Activated naive CD8-positive, alpha-beta T cell treated with anti-CD3 and anti-CD28 coated beads, Interleukin-2, amount 50 U/mL, for 24 hours (primary cell): Measurements from ENCODE around the gene MCM3.

Source experiments
- ATAC-seq: fragments of 150-1000 bp; cut with Tn5 transposase; one replicate; pipeline ENCODE4 v1.10.0; 2021
- DNase-seq: peaks from one replicate; pipeline ENCODE4 v3.0.0; 2021
- H3K27ac Mint-ChIP-seq: one replicate; pipeline ENCODE4 v1.8.0; 2021; ENCODE audit warnings: mild to moderate bottlenecking, mixed read lengths
- H3K27me3 Mint-ChIP-seq: one replicate; pipeline ENCODE4 v1.8.0; 2021; ENCODE audit warnings: mixed read lengths
- H3K36me3 Mint-ChIP-seq: one replicate; pipeline ENCODE4 v1.8.0; 2021; ENCODE audit warnings: low read depth, mixed read lengths
- H3K4me1 Mint-ChIP-seq: one replicate; pipeline ENCODE4 v1.8.0; 2021; ENCODE audit warnings: mixed read lengths
- H3K4me3 Mint-ChIP-seq: one replicate; pipeline ENCODE4 v1.8.0; 2021; ENCODE audit warnings: mild to moderate bottlenecking, moderate library complexity, mixed read lengths
- H3K9me3 Mint-ChIP-seq: one replicate; pipeline ENCODE4 v1.8.0; 2021; ENCODE audit warnings: mixed read lengths

Gene MCM3

DNA sequence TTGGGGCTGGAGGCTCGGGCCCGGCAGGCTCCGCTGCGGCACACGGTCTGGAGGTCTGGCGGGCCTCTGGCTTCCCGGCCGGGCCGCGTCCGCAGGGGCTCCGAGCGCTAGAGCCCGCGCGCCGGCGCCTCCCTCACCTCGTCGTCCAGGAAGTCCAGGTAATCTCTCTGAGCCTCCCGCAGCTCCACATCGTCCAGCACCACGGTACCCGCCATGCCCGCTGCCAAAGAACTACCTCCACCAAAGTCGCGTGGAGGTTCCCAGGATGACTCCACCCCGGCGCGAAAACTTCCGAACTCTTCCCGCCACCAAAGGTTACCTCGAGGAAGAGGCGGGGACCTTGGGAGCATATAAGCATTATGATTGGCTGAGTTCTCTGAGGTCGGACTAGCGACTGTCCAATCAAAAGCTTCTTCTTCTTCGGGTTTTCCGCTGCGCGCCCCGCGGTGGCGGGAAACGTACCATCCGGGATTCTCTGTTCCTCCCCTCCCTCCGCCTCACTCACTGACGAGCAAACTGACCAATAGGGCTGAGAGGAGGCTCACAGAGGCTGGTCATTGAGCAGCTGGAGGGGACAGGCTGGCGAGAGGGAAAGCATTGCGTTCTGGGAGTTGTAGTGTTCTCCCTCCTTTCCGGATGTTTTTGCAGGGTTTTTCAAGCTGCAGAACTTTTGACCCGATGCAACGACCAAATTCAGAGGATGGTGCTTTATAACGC, at the start of gene MCM3:
TSS of gene MCM3 (minus strand) at position 283 of the 717 bp plus-strand sequence. CDS start at position 215, 68 bp downstream.
- Mint-ChIP-seq H3K27me3 (no peaks in the 10 kb centered on the region), H3K27ac (peak within 1 kb of the TSS; percentile 38), H3K36me3 (peaks cover 45% of the 10 kb centered on the region), H3K4me3 (no peak within 1 kb of the TSS), H3K9me3 (no peaks in the 10 kb centered on the region), H3K4me1 (peaks cover 45% of the 10 kb centered on the region)
- peak; percentile 93 for DNase-seq
- peak; percentile 98 for ATAC-seq

DNA sequence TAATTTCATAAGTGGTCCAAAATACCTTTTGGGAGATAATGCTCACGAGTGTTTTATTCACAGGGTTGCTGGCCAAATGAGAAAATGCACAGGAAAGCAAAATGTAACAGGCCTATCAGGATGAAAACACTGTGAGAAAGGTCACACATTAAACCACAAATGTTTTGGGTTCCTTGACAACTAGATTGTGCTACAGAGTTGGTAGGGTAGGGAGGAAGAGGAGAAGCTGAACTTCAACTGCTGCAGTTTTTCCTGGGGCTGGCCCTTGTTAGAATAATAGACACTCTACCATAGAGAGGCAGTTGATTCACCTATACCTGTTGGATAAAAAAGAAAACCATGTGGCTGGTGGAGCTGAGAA, 49.3 kb upstream of the MCM3 start:
- Mint-ChIP-seq H3K9me3 (no peaks in the 10 kb centered on the region), H3K27me3 (no peaks in the 10 kb centered on the region), H3K36me3 (no peaks in the 10 kb centered on the region), H3K4me3 (no peak overlapping the region), H3K27ac (peak overlapping the region; percentile 32), H3K4me1 (peaks cover 64% of the 10 kb centered on the region)
- ATAC-seq (peak; percentile 68), DNase-seq (no peak)

DNA sequence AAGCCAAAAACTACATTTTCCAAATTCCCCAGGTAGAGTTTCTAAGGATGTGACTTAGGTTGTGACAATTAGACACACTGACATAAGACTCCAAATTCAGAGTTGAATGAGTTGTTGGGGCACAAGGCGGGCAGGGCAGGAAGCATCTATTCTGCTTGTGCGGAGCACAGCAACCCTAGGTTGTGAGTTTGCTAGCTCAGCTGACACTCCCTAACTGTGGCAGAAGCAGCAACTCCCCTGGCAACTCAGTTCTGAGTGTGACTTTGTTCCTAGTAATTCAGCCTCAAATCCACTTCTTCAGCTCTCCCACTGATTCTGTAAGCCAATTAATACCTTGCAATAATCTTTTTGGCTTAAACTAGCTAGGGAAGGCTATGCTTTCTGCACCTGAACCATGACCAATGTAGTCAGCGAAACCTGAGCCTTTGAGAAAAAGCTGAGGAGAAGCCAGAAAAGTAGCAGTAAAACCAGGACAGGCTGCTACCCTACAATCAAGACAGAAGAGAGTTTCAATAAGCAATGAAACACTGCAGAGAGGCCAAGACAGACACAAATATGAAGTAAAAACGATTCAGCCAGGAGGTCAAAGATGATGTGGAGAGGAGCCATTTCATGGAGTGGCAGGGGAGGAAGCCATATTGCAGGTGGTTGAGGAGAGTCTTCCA, 47.4 kb upstream of the MCM3 start:
- no peak for DNase-seq
- H3K9me3 Mint-ChIP-seq = no peaks in the 10 kb centered on the region
- H3K36me3 Mint-ChIP-seq = no peaks in the 10 kb centered on the region
- H3K27ac Mint-ChIP-seq = no peak overlapping the region
- no peaks in the 10 kb centered on the region for H3K27me3 Mint-ChIP-seq
- H3K4me3 Mint-ChIP-seq = no peak overlapping the region
- peaks cover 48% of the 10 kb centered on the region for H3K4me1 Mint-ChIP-seq
- no peak for ATAC-seq

DNA sequence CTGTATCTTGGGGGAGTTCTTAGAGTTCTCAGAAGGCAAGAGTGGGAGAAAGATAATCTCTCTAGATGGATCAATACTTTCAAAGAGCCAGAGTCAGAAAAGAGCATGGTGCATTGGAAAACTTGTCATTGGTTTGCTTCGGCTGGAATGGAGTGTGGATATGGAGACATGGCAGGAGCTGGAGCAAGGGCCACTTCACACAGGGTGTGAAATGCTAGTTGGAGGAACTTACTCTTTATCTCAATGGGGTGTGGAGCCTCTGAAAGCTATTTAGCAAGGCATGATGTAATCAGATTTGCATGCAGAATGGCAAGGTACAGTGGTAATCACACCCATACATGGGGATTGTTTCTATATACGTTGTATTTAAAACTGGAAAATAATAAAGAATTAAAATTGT, 45.9 kb upstream of the MCM3 start:
- ATAC-seq = no peak
- H3K27ac Mint-ChIP-seq = no peak overlapping the region
- H3K4me1 Mint-ChIP-seq = peaks cover 34% of the 10 kb centered on the region
- H3K9me3 Mint-ChIP-seq = no peaks in the 10 kb centered on the region
- no peaks in the 10 kb centered on the region for H3K36me3 Mint-ChIP-seq
- DNase-seq = no peak
- no peaks in the 10 kb centered on the region for H3K27me3 Mint-ChIP-seq
- H3K4me3 Mint-ChIP-seq = no peak overlapping the region

DNA sequence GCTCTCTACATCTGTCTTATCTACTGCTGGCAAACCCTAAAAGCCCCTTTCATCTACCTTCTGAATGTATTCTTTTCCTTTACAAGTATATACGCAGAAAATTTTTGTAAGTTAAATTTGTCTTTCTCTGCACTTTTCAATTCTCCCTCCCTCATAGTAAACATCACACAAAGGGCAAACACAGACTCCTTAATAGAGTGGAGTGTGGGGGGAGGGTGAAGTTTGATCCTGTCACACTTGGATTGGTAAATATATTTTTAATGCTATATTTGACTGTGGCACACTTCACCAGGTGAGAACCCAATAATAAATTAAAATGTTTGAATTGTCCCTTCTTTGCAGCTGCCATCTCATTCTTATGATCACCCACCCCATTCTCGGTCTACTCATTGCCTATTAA, 44.2 kb upstream of the MCM3 start:
- no peaks in the 10 kb centered on the region for H3K36me3 Mint-ChIP-seq
- H3K4me3 Mint-ChIP-seq = no peak overlapping the region
- no peaks in the 10 kb centered on the region for H3K27me3 Mint-ChIP-seq
- H3K9me3 Mint-ChIP-seq = no peaks in the 10 kb centered on the region
- H3K27ac Mint-ChIP-seq = no peak overlapping the region
- peaks cover 16% of the 10 kb centered on the region for H3K4me1 Mint-ChIP-seq
- DNase-seq = no peak
- ATAC-seq = no peak

DNA sequence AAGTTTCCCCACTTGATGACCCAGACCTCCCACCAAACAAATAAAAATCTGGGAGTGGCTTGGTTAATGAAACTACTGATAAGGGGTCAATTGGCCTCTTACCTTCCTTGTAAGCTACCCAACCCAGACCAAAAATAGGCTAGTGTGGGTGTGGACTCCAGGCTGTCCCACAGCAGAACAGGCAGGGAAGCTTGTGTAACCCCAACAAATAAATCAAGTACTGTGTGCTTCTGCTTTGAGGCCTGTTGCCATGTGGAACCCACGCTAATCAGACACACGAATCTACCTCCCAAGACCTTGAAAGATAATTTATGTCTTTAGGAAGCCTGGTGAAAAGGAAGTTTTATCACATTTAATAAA, 43.7 kb upstream of the MCM3 start:
- Mint-ChIP-seq H3K4me3 (no peak overlapping the region), H3K27ac (no peak overlapping the region), H3K9me3 (no peaks in the 10 kb centered on the region), H3K36me3 (no peaks in the 10 kb centered on the region), H3K27me3 (no peaks in the 10 kb centered on the region), H3K4me1 (peaks cover 12% of the 10 kb centered on the region)
- no peak for DNase-seq
- ATAC-seq = no peak

DNA sequence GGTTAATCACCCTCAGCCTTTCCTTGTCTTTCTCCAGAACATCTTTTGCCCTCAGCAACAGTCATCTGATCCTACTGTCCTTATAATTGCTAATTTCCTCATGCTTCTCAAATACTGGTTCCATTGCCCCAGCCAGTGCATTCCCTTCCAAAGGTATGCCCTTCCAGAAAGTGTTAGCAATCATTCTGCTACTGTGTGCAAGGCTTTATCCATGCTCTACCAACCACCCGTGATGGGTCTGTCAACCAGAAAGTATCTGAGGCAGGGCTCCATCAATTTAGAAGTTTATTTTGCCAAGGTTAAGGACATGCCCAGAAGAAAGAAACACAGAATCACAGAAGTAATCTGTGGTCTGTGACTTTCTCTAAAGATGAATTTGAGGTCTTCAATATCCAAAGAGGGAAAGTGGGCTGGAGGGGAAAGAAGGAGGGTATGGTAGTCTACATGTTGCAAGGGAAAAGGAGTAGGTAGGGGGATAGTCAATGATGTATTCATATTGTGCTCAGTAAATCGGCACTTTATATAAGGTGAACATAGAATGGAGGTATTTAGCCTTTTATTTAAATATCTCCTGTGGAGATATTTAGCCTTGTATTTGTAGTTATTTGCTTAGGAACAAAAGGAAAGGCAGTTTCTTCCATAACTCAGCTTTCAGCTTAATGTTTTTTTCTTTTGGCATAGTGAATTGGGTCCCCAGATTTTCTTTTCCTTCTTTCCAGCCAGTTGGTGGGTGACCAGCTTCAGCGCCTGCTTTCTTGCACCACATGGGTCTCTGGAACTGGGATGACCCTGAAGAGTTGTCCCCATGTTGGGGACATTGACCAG, 42.2 kb upstream of the MCM3 start:
- DNase-seq (no peak), ATAC-seq (no peak)
- Mint-ChIP-seq H3K4me1 (peaks cover 2% of the 10 kb centered on the region), H3K9me3 (no peaks in the 10 kb centered on the region), H3K27ac (no peak overlapping the region), H3K4me3 (no peak overlapping the region), H3K27me3 (no peaks in the 10 kb centered on the region), H3K36me3 (no peaks in the 10 kb centered on the region)

DNA sequence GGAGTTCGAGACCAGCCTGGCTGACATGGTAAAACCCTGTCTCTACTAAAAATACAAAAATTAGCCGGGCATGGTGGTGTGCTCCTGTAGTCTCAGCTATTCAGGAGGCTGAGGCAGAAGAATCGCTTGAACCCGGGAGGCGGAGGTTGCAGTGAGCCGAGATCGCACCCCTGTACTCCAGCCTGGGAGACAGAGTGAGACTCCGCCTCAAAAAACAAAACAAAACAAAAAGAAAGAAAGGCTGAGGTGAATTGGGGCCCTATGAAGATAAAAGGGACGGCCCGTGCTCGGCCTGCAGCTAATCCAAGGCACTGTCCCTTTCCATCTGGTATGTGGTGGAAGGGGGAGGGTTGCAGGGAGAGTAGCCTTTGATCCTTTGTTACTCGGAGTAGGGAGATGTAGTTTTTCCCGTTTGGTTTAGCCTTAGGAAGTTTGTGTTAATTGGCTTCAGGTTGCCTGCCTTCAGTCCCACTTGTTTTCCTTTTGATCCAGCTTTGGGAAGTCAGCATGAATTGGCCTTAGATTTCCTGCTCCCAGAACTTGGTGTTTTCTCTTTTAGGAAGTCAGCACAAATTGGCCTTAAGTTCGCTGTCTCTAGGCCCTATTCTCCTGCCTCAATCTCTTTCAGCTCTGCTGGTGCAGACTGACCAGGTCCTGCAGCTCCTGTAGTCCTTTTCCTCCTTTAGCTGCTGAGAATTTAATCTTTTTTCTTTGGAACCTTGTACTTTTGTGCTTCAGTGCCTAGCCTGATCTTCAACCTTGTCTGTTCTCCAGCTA, 41.3 kb upstream of the MCM3 start:
- no peaks in the 10 kb centered on the region for H3K27me3 Mint-ChIP-seq
- H3K36me3 Mint-ChIP-seq = no peaks in the 10 kb centered on the region
- H3K4me3 Mint-ChIP-seq = no peak overlapping the region
- H3K4me1 Mint-ChIP-seq = no peaks in the 10 kb centered on the region
- DNase-seq (no peak), ATAC-seq (no peak)
- H3K9me3 Mint-ChIP-seq = no peaks in the 10 kb centered on the region
- no peak overlapping the region for H3K27ac Mint-ChIP-seq

DNA sequence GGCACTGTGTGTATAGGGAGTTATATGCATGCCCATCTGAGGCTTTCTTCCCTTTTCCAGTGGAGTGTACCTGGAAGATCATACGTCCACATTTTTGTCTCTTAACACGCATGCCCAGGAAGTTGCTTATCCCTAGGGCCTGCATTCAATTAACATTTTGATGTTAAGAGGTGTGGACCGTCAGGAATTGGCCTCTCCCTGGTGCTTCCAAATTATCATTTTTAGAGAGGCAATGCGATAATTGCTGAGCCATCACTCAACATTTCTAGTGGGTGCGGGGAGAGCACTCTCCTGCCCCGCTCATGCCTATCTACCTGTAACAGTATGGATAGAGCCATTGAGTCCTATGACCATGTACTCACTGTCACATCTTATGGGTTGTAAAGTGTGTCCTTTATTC, 39.6 kb upstream of the MCM3 start:
- DNase-seq (no peak), ATAC-seq (no peak)
- H3K36me3 Mint-ChIP-seq = no peaks in the 10 kb centered on the region
- no peak overlapping the region for H3K27ac Mint-ChIP-seq
- no peaks in the 10 kb centered on the region for H3K27me3 Mint-ChIP-seq
- peaks cover 5% of the 10 kb centered on the region for H3K4me1 Mint-ChIP-seq
- H3K9me3 Mint-ChIP-seq = no peaks in the 10 kb centered on the region
- no peak overlapping the region for H3K4me3 Mint-ChIP-seq

DNA sequence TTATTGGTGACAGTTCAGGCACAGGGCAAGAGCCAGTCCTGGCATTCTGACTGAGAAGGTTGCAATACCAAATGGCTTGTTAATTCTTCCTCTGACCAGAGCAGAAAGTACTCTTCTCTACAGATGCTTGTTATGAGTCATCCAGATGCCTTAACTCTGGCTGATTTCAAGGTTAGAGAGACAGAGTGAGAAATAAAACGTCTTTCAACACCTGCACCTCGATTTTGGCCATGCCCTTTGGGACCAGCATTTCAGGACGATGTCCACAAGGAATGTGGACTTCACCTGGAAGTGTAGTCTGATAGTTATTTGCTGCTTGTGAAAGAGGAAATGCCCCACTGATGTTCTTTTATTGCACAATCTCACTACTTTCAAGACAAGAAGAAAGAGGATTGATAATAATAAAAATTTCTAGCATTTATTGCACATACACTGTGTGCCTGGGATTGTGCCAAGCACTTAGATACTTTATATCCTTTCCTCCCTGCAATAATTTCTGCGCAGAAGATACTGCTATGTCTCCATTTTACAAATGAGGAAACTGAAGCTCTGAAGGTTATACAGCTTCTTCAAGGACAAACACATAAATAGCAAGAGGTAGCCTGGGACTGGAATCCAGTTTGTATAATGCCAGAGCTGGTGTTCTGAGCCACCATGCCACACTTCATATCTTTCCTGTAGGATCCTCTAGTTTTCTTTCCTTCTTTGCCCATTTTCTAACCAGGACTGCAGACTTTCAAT, 33.5 kb upstream of the MCM3 start:
- H3K9me3 Mint-ChIP-seq = no peaks in the 10 kb centered on the region
- DNase-seq = no peak
- no peak overlapping the region for H3K27ac Mint-ChIP-seq

DNA sequence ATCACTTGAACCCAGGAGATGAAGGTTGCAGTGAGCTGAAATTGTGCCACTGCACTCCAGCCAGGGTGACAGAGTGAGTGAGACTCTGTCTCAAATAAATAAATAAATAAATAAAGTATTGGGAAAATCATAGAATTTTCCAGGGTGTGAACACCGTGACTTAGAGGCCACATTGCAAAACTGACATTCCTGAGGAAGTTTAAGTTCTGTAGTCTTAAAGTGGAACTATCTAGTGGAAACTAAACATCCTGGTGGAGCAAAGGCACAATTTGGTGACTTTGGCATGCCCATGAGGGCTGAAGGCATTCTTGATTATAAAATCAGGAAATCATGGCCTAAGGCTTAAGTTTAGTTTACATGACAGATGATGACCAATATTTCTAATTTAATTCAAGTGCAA, 32.7 kb upstream of the MCM3 start:
- Mint-ChIP-seq H3K4me3 (no peak overlapping the region), H3K9me3 (no peaks in the 10 kb centered on the region), H3K36me3 (no peaks in the 10 kb centered on the region), H3K27me3 (no peaks in the 10 kb centered on the region), H3K4me1 (peaks cover 21% of the 10 kb centered on the region), H3K27ac (no peak overlapping the region)
- DNase-seq (no peak), ATAC-seq (no peak)

More for the DNA sequence above, 33.5 kb upstream of the MCM3 start:
- peaks cover 21% of the 10 kb centered on the region for H3K4me1 Mint-ChIP-seq
- peak; percentile 79 for ATAC-seq
- H3K27me3 Mint-ChIP-seq = no peaks in the 10 kb centered on the region
- H3K4me3 Mint-ChIP-seq = no peak overlapping the region
- H3K36me3 Mint-ChIP-seq = no peaks in the 10 kb centered on the region

DNA sequence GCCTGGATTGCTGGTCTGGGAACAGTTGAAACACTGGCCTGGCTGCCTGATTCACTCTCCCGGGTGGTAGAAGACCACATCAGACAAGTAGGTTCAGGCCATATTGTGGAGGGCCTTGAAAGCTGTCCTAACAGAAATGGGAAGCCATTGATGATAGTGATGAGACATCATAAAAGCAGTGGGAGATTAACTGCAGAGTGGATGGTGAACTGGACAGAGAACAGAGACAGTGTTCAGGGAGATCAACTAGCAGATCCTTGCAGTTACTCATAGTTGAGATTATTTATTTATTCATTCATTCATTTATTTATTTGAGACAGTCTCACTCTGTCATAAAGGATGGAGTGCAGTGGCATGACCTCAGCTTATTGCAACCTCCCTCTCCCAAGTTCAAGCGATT, 30.2 kb upstream of the MCM3 start:
- Mint-ChIP-seq H3K27me3 (no peaks in the 10 kb centered on the region), H3K36me3 (no peaks in the 10 kb centered on the region), H3K9me3 (no peaks in the 10 kb centered on the region), H3K27ac (no peak overlapping the region), H3K4me1 (peaks cover 26% of the 10 kb centered on the region), H3K4me3 (no peak overlapping the region)
- no peak for ATAC-seq
- no peak for DNase-seq

DNA sequence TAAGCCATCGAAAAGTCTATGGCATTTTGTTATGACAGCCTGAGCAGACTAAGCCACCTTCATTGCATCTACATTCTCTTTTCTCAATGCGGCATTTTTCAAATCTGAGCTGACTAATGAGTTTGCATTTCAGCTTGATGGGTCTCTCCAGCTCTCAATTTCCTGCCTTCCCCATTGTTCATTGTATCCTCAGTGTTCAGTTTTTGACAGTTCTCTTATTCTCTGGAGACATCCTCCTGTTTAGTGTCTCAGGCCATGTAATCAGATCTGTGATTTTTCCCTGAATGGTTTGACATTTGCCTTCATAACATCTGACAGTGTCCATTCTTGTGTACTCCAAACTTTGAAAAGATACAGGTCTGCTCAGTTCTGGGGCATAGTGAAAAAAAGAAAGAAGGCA, 27.9 kb upstream of the MCM3 start:
- H3K27me3 Mint-ChIP-seq = no peaks in the 10 kb centered on the region
- H3K4me3 Mint-ChIP-seq = no peak overlapping the region
- DNase-seq (no peak), ATAC-seq (no peak)
- no peaks in the 10 kb centered on the region for H3K9me3 Mint-ChIP-seq
- peaks cover 25% of the 10 kb centered on the region for H3K4me1 Mint-ChIP-seq
- no peak overlapping the region for H3K27ac Mint-ChIP-seq
- no peaks in the 10 kb centered on the region for H3K36me3 Mint-ChIP-seq

DNA sequence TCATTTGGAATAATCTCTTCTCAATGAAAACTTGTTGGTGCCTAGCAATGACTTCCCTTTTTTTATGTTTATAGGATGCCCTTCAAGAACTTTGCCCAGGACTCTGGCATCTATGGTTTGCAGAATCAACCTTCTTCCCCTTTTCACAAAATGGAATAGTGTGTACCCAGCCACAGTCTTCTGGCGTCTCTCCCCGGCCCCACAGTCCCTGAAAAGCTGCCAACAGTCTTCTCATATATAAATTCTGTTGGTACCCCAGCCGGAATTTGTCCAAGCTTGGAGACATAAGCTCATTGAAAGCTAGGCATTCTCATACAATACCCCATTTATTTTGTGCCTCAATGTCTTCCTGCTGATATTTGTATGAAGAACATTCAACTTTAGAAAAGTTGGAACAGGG, 26.4 kb upstream of the MCM3 start:
- Mint-ChIP-seq H3K27me3 (no peaks in the 10 kb centered on the region), H3K36me3 (no peaks in the 10 kb centered on the region), H3K4me1 (peaks cover 37% of the 10 kb centered on the region), H3K4me3 (no peak overlapping the region), H3K27ac (no peak overlapping the region), H3K9me3 (no peaks in the 10 kb centered on the region)
- ATAC-seq = no peak
- no peak for DNase-seq
